ENCODE results near the gene MCC.

- TF ChIP-seq POLR2A (IDR thresholded peaks at IDR 0.05): no peak
- TF ChIP-seq CTCF (IDR thresholded peaks at IDR 0.05): no peak
Observed at GRCh38 chr5:113197456-113198200, 290.6 kb downstream of the MCC start.
